Heart right ventricle (tissue), 16 donors: Measurements from ENCODE around the gene SRCAP. TPM values are rescaled to one million over a fixed set of nuclear protein-coding genes. Genes with fewer than 3 reads are reported as not detected.

Source experiments
- ATAC-seq, 8 donors: fragments of 200-7000 bp; cut with Tn5 transposase; one replicate each; pipeline ENCODE4 v1.9.1; 2020; ENCODE audit warnings: mild to moderate bottlenecking in 8 of 8, moderate library complexity in 8 of 8, moderate number of reproducible peaks in 1 of 8
- DNase-seq, 2 donors: peaks; one replicate each; pipeline ENCODE4 v3.0.0-alpha.2; 2020
- H3K27ac ChIP-seq, 10 donors: fragments of 200-600 bp; sonication (generic) in 2 of 10; one replicate each; pipeline versions ENCODE4 v1.5.0 to v1.8.0; 2020 to 2022; ENCODE audit warnings: mild to moderate bottlenecking in 3 of 10
- H3K27me3 ChIP-seq, 7 donors: fragments of 200-600 bp; one replicate each; pipeline ENCODE4 v1.8.0; 2021 to 2022; ENCODE audit warnings: mild to moderate bottlenecking in 2 of 7
- H3K36me3 ChIP-seq, 9 donors: fragments of 200-600 bp; sonication (generic) in 1 of 9; one replicate each; pipeline versions ENCODE4 v1.5.0 to v1.8.0; 2020 to 2022; ENCODE audit warnings: mild to moderate bottlenecking in 2 of 9
- H3K4me1 ChIP-seq, 9 donors: fragments of 200-600 bp; sonication (generic) in 1 of 9; one replicate each; pipeline versions ENCODE4 v1.5.0 to v1.8.0; 2020 to 2022; ENCODE audit warnings: mild to moderate bottlenecking in 4 of 9
- H3K4me3 ChIP-seq, 10 donors: fragments of 200-600 bp; sonication (generic) in 2 of 10; one replicate each; pipeline versions ENCODE4 v1.5.0 to v1.8.0; 2020 to 2022; ENCODE audit warnings: mild to moderate bottlenecking in 7 of 10, moderate library complexity in 2 of 10
- H3K9me3 ChIP-seq, 11 donors: fragments of 200-600 bp in 10 of 11; sonication (generic) in 2 of 11; one replicate each; pipeline versions ENCODE4 v1.5.0 to v1.8.0; 2013 to 2022; ENCODE audit warnings: mild to moderate bottlenecking in 2 of 11, control low read depth in 1 of 11, moderate library complexity in 1 of 11
- CTCF ChIP-seq, 9 donors: fragments of 200-600 bp; sonication (generic) in 2 of 9; IDR thresholded peaks; one replicate each; pipeline versions ENCODE4 v1.5.0 to v1.8.0; 2021 to 2022; ENCODE audit warnings: antibody characterized with exemption in 9 of 9, mild to moderate bottlenecking in 5 of 9, moderate library complexity in 1 of 9
- WGBS, 2 donors: extraction: QIAGEN DNeasy Blood & Tissue Kit; methylation state at CpG; one replicate each; pipeline ENCODE4 v1.1.7; 2013; ENCODE audit warnings: inconsistent platforms in 1 of 2; 5-methylcytosine and 5-hydroxymethylcytosine counted together
- intact Hi-C, 10 donors: fragments of 100-400 bp; cut with DNase I; formaldehyde crosslinking; loops; one replicate each; pipeline versions ENCODE4 v1.11.1 to v1.14.2; 2022
- polyA plus RNA-seq, 2 donors: library from polyadenylated mRNA; stranded (reverse); fragments of 200-250 nt; gene quantifications; one replicate each; pipeline ENCODE4 v1.2.3, GENCODE V29; 2013
- total RNA-seq, 10 donors: library from RNA; stranded (reverse); fragmentation: NEBNext Ultra II Directional in 3 of 10; extraction: Animal tissue kit (Norgen Biotek cat#: 25700) in 3 of 10; gene quantifications; one replicate each; pipeline versions ENCODE4 v1.2.1 to v1.2.4, GENCODE V29; 2021 to 2023
- donor health status: Arrhythmogenic right ventricular cardiomyopathy.
- donor health status: ischemic (EF 13 %, LVEDD 7.1; RV severe dilation, severe dysfunction).
- donor health status: healthy with polysubstance abuse.
- donor health status: DM: no; HTN: yes; CAD: no.
- donor health status: DM: no; HTN: no; CAD: no.
- donor health status: ischemic (EF 25% LVEDD 6.9; RV normal size, moderate dysfunction).
- donor health status: ischemic (EF 25% LVEDD 5.7; RV mildly dilated, moderate dysfunction).
- donor health status: healthy.
- donor health status: DM: yes; HTN: yes; CAD: no.
- donor health status: Ischemic cardiomyopathy.
- donor health status: ischemic (EF 35%, LVEDD 5.7; RV mildly dilated, moderate dysfunction).
- donor health status: nonischemic (EF 11% LVEDD 7.7; RV severe dilation, severe dysfunction).
- donor health status: DM: yes; HTN: yes; CAD: no.
- donor health status: PGD.
- donor health status: ischemic (EF 29% LVEDD 5.4; RV normal size, mild dysfunction).
- donor health status: nonischemic (EF 23%, LVEDD 6.1; RV moderate dilation, normal function).

SRCAP gene
- total and polyA plus RNA-seq, 12 donors: 2.6 to 60.6 (median 45.4) TPM

- no peaks in the 10 kb centered on the region for H3K9me3 ChIP-seq
- H3K4me1 ChIP-seq: peaks cover 10 to 33% (median 21%) of the 10 kb centered on the region in 9 donors
- no peak for TF ChIP-seq CTCF (IDR thresholded peaks at IDR 0.05)
- H3K36me3 ChIP-seq: peaks cover 11 to 81% (median 30%) of the 10 kb centered on the region in 9 donors
- WGBS, 2 donors: 68 to 73% methylated on average over 6 of the region's 6 CpGs
- H3K27ac ChIP-seq: peak overlapping the region in 8 of 10 donors; percentile 10 to 70 (median 52)
- intact Hi-C loops: loop anchor here in 1 of 10 donors (5.0 kb wide), 1 partner anchor 39 kb away; no protein-coding TSS in a partner anchor
- H3K27me3 ChIP-seq: no peaks in the 10 kb centered on the region
- DNase-seq (no peak), ATAC-seq (peak in 4 of 8 donors; percentile 11 to 33 (median 18))
- H3K4me3 ChIP-seq: no peak overlapping the region
Observed at GRCh38 chr16:30741461-30741914, 42.5 kb downstream of the SRCAP start.

GRCh38 chr16:30743716-30744115 lies 44.7 kb downstream of the SRCAP start:
- DNase-seq (peak in 1 of 2 donors; percentile 45), ATAC-seq (peak in 5 of 8 donors; percentile 7 to 21 (median 17))
- no peaks in the 10 kb centered on the region for H3K9me3 ChIP-seq
- no peak overlapping the region for H3K4me3 ChIP-seq
- intact Hi-C loops: loop anchor here in 1 of 10 donors (5.0 kb wide), 1 partner anchor 41 kb away; no protein-coding TSS in a partner anchor
- H3K27me3 ChIP-seq: no peaks in the 10 kb centered on the region
- H3K36me3 ChIP-seq: peaks cover 0 to 59% (median 9%) of the 10 kb centered on the region in 9 donors
- no peak for TF ChIP-seq CTCF (IDR thresholded peaks at IDR 0.05)
- H3K4me1 ChIP-seq: peaks cover 10 to 39% (median 29%) of the 10 kb centered on the region in 9 donors
- H3K27ac ChIP-seq: peak overlapping the region in 7 of 10 donors; percentile 41 to 71 (median 61)
- WGBS, 2 donors: 82 to 95% methylated on average over 11 of the region's 11 CpGs

GRCh38 chr16:30744183-30744582 lies 45.2 kb downstream of the SRCAP start:
- peak overlapping the region in 7 of 10 donors; percentile 41 to 71 (median 61) for H3K27ac ChIP-seq
- H3K27me3 ChIP-seq: no peaks in the 10 kb centered on the region
- ATAC-seq (peak in 2 of 8 donors; percentile 1 to 5), DNase-seq (no peak)
- H3K4me1 ChIP-seq: peaks cover 10 to 40% (median 29%) of the 10 kb centered on the region in 9 donors
- H3K9me3 ChIP-seq: no peaks in the 10 kb centered on the region
- peaks cover 0 to 54% (median 4%) of the 10 kb centered on the region in 9 donors for H3K36me3 ChIP-seq
- TF ChIP-seq CTCF (IDR thresholded peaks at IDR 0.05): no peak
- no peak overlapping the region for H3K4me3 ChIP-seq
- intact Hi-C loops: loop anchor here in 1 of 10 donors (5.0 kb wide), 1 partner anchor 42 kb away; no protein-coding TSS in a partner anchor
- 64 to 77% methylated on average over 2 of the region's 2 CpGs for WGBS, 2 donors

GRCh38 chr16:30745082-30745481 lies 46.1 kb downstream of the SRCAP start:
- WGBS, 2 donors: 67 to 79% methylated on average over 2 of the region's 2 CpGs
- intact Hi-C loops: loop anchor here in 1 of 10 donors (5.0 kb wide), 1 partner anchor 48 kb away; the partner anchor contains the start of gene SRCAP
- H3K4me1 ChIP-seq: peaks cover 9 to 39% (median 26%) of the 10 kb centered on the region in 9 donors
- H3K27ac ChIP-seq: peak overlapping the region in 5 of 10 donors; percentile 9 to 71 (median 41)
- no peak for TF ChIP-seq CTCF (IDR thresholded peaks at IDR 0.05)
- no peak for ATAC-seq
- H3K9me3 ChIP-seq: no peaks in the 10 kb centered on the region
- H3K4me3 ChIP-seq: no peak overlapping the region
- H3K27me3 ChIP-seq: no peaks in the 10 kb centered on the region
- no peak for DNase-seq
- peaks cover 0 to 47% (median 0%) of the 10 kb centered on the region in 9 donors for H3K36me3 ChIP-seq
